Tibial artery (tissue), 4 donors: ENCODE data around the gene BICRAL.
"Not testable (repeated sequence)": the region's sequence is repeated elsewhere in the genome, so short reads cannot be mapped to it uniquely, and the experiment has no call there.

ENCODE experiments used
- DNase-seq, 2 donors: peaks; one replicate each; pipeline ENCODE4 v3.0.0-alpha.2; 2019
- H3K27ac ChIP-seq, 2 donors: fragments of 200-600 bp; sonication (generic) in 1 of 2; 1 replicate in 1 of 2; 2 replicates in 1 of 2; pipeline ENCODE4 v1.5.1; 2018 to 2019; ENCODE audit warnings: mild to moderate bottlenecking in 1 of 2
- H3K27me3 ChIP-seq, 2 donors: fragments of 200-600 bp; sonication (generic) in 1 of 2; one replicate each; pipeline versions ENCODE4 v1.5.1 to v1.6.0; 2016 to 2019
- H3K36me3 ChIP-seq, 3 donors: fragments of 200-600 bp; sonication (generic) in 2 of 3; one replicate each; pipeline ENCODE4 v1.5.1; 2016 to 2019; ENCODE audit warnings: mild to moderate bottlenecking in 2 of 3
- H3K4me1 ChIP-seq, 4 donors: fragments of 200-600 bp; sonication (generic) in 2 of 4; 1 replicate in 3 of 4; 2 replicates in 1 of 4; pipeline ENCODE4 v1.5.1; 2016 to 2019
- H3K4me3 ChIP-seq, 2 donors: fragments of 200-600 bp; sonication (generic) in 1 of 2; 1 replicate in 1 of 2; 2 replicates in 1 of 2; pipeline ENCODE4 v1.5.1; 2018 to 2019; ENCODE audit warnings: mild to moderate bottlenecking in 2 of 2
- H3K9me3 ChIP-seq, 3 donors: fragments of 200-600 bp; sonication (generic) in 1 of 3; one replicate each; pipeline ENCODE4 v1.5.1; 2016 to 2019
- CTCF ChIP-seq, 2 experiments: fragments of 200-600 bp in 1 of 2; fragments of 450-650 bp in 1 of 2; IDR thresholded peaks; one replicate each; pipeline ENCODE4 v1.5.1; 2017 to 2019; ENCODE audit warnings: antibody characterized with exemption in 2 of 2, mild to moderate bottlenecking in 1 of 2, moderate library complexity in 1 of 2
- intact Hi-C: fragments of 100-400 bp; cut with DNase I; formaldehyde crosslinking; loops from one replicate; pipeline ENCODE4 v1.15.0; 2023; ENCODE audit warnings: low total_unique reads

BICRAL gene

GRCh38 chr6:42879372-42880239 is 97.8 kb downstream of the BICRAL start, which contains the start of gene RPL7L1:
Gene RPL7L1, plus strand, starts transcription at chr6:42879616. Its CDS starts 295 bp downstream, at chr6:42879911.
- Histone ChIP-seq H3K27ac (peak within 1 kb of the TSS; percentile 87 to 94), H3K27me3 (no peaks in the 10 kb centered on the region), H3K4me1 (peaks cover 0 to 28% (median 14%) of the 10 kb centered on the region in 4 donors), H3K36me3 (peaks cover 14 to 29% (median 29%) of the 10 kb centered on the region in 3 donors), H3K9me3 (no peaks in the 10 kb centered on the region), H3K4me3 (peak within 1 kb of the TSS; percentile 58 to 67)
- TF ChIP-seq CTCF (IDR thresholded peaks at IDR 0.05): peak; percentile 13 to 46
- DNase-seq: peak; percentile 88 to 91
- intact Hi-C loops: loop anchor here (5.0 kb wide), 2 partner anchors 152 to 217 kb away; no protein-coding TSS in a partner anchor

GRCh38 chr6:42880240-42880817 is 98.5 kb downstream of the BICRAL start:
- H3K9me3 ChIP-seq, intact Hi-C loops, DNase-seq, H3K27me3 ChIP-seq: not testable (repeated sequence)
- Histone ChIP-seq H3K4me1 (peaks cover 0 to 28% (median 14%) of the 10 kb centered on the region in 4 donors), H3K4me3 (peak overlapping the region; percentile 58 to 67), H3K36me3 (peaks cover 21 to 37% (median 37%) of the 10 kb centered on the region in 3 donors), H3K27ac (peak overlapping the region; percentile 87 to 94)

- H3K36me3 ChIP-seq: peaks cover 27 to 42% (median 42%) of the 10 kb centered on the region in 3 donors
- H3K9me3 ChIP-seq, DNase-seq, intact Hi-C loops, H3K27me3 ChIP-seq: not testable (repeated sequence)
- H3K27ac ChIP-seq: peak overlapping the region; percentile 87 to 94
- peaks cover 0 to 28% (median 14%) of the 10 kb centered on the region in 4 donors for H3K4me1 ChIP-seq
- H3K4me3 ChIP-seq: peak overlapping the region; percentile 58 to 67
Measured at GRCh38 chr6:42880871-42881270, 99.0 kb downstream of the BICRAL start.

GRCh38 chr6:42885702-42886101 is 103.8 kb downstream of the BICRAL start:
- Histone ChIP-seq H3K27me3 (no peaks in the 10 kb centered on the region), H3K36me3 (peaks cover 35 to 70% (median 56%) of the 10 kb centered on the region in 3 donors), H3K4me3 (no peak overlapping the region), H3K9me3 (no peaks in the 10 kb centered on the region), H3K4me1 (peaks cover 0 to 23% (median 9%) of the 10 kb centered on the region in 4 donors), H3K27ac (no peak overlapping the region)
- intact Hi-C loops: no loop called here
- DNase-seq: no peak
- no peak for TF ChIP-seq CTCF (IDR thresholded peaks at IDR 0.05)

GRCh38 chr6:42888201-42888600 is 106.3 kb downstream of the BICRAL start:
- Histone ChIP-seq H3K36me3 (peaks cover 35 to 55% (median 41%) of the 10 kb centered on the region in 3 donors), H3K4me1 (peaks cover 0 to 16% (median 9%) of the 10 kb centered on the region in 4 donors)
- H3K4me3 ChIP-seq, H3K27me3 ChIP-seq, H3K9me3 ChIP-seq, DNase-seq, H3K27ac ChIP-seq, intact Hi-C loops: not testable (repeated sequence)

GRCh38 chr6:42889815-42890214 is 108.0 kb downstream of the BICRAL start:
- H3K36me3 ChIP-seq: peaks cover 19 to 38% (median 25%) of the 10 kb centered on the region in 3 donors
- no peaks in the 10 kb centered on the region for H3K27me3 ChIP-seq
- peaks cover 0 to 16% (median 9%) of the 10 kb centered on the region in 4 donors for H3K4me1 ChIP-seq
- H3K4me3 ChIP-seq: peak overlapping the region; percentile 74 to 94
- intact Hi-C loops: no loop called here
- peak overlapping the region; percentile 88 to 96 for H3K27ac ChIP-seq
- H3K9me3 ChIP-seq: no peaks in the 10 kb centered on the region
- no peak for TF ChIP-seq CTCF (IDR thresholded peaks at IDR 0.05)
- no peak for DNase-seq
